Omental fat pad (tissue), 4 donors: ENCODE data around the gene PDZD2. TPM values are rescaled to one million over a fixed set of nuclear protein-coding genes. Genes with fewer than 3 reads are reported as not detected.
"Not testable (repeated sequence)": the region's sequence is repeated elsewhere in the genome, so short reads cannot be mapped to it uniquely, and the experiment has no call there.

Source experiments
- ATAC-seq: fragments of 150-250 bp; one replicate; pipeline ENCODE4 v1.9.1; 2016; ENCODE audit warnings: mild to moderate bottlenecking, moderate library complexity; ENCODE audit not compliant: low FRiP score
- DNase-seq: peaks from one replicate; pipeline ENCODE4 v3.0.0-alpha.2; 2019; ENCODE audit warnings: low spot score
- CTCF ChIP-seq, 3 donors: fragments of 450-650 bp; IDR thresholded peaks; one replicate each; pipeline ENCODE4 v1.5.1; 2016 to 2017; ENCODE audit warnings: antibody characterized with exemption in 3 of 3, mild to moderate bottlenecking in 3 of 3, moderate library complexity in 2 of 3
- total RNA-seq, 4 donors: library from RNA; depleted of rRNA; stranded (reverse); fragments of >200 nt; gene quantifications; one replicate each; pipeline ENCODE4 v1.1.0, GENCODE V29; 2016

PDZD2 gene
- total RNA-seq, 4 donors from 2014 or later, result 43.5 to 113 (median 55.7) TPM

- no peak for ATAC-seq
- DNase-seq, result no peak
- no peak for TF ChIP-seq CTCF (IDR thresholded peaks at IDR 0.05)
Measured at GRCh38 chr5:32076699-32077695, 438.1 kb downstream of the PDZD2 start.

- ATAC-seq, DNase-seq: not testable (repeated sequence)
Measured at GRCh38 chr5:32078855-32079254, 439.9 kb downstream of the PDZD2 start.

- not testable (repeated sequence) for DNase-seq, ATAC-seq
Measured at GRCh38 chr5:32080565-32080964, 441.6 kb downstream of the PDZD2 start.

- no peak for ATAC-seq
- DNase-seq, result no peak
- TF ChIP-seq CTCF (IDR thresholded peaks at IDR 0.05), result no peak
Measured at GRCh38 chr5:32082701-32083100, 443.8 kb downstream of the PDZD2 start.

- TF ChIP-seq CTCF (IDR thresholded peaks at IDR 0.05), result no peak
- ATAC-seq, result no peak
- DNase-seq, result no peak
Measured at GRCh38 chr5:32083981-32084430, 445.1 kb downstream of the PDZD2 start.

GRCh38 chr5:32087086-32088082 lies 448.5 kb downstream of the PDZD2 start:
- DNase-seq (no peak), ATAC-seq (no peak)
- no peak for TF ChIP-seq CTCF (IDR thresholded peaks at IDR 0.05)

GRCh38 chr5:32088214-32088613 lies 449.3 kb downstream of the PDZD2 start:
- ATAC-seq (no peak), DNase-seq (no peak)
- TF ChIP-seq CTCF (IDR thresholded peaks at IDR 0.05), result no peak
